HepG2 (cell line): ENCODE data around the gene WRAP73. TPM values are rescaled to one million over a fixed set of nuclear protein-coding genes. Genes with fewer than 3 reads are reported as not detected.

ENCODE experiments used
- ELF3 ChIP-seq: IDR thresholded peaks from 2 replicates; pipeline ENCODE4 v1.6.1; 2016; ENCODE audit warnings: missing genetic modification reagents, missing compliant biosample characterization
- NCOA1 ChIP-seq: sonication (generic); formaldehyde crosslinking; IDR thresholded peaks from 2 replicates; pipeline ENCODE4 v1.9.0; 2021; ENCODE audit warnings: missing genetic modification reagents
- NRL ChIP-seq: sonication (generic); formaldehyde crosslinking; IDR thresholded peaks from 2 replicates; pipeline ENCODE4 v1.5.0; 2020; ENCODE audit warnings: missing genetic modification reagents, mild to moderate bottlenecking, moderate library complexity, borderline replicate concordance
- TBP ChIP-seq: sonication (generic); formaldehyde crosslinking; IDR thresholded peaks from 2 replicates; pipeline ENCODE4 v1.5.0; 2020; ENCODE audit warnings: missing genetic modification reagents
- TRIM24 ChIP-seq: sonication (generic); formaldehyde crosslinking; IDR thresholded peaks from 2 replicates; pipeline ENCODE4 v1.8.0; 2022; ENCODE audit warnings: mild to moderate bottlenecking, missing genetic modification reagents
- YEATS2 ChIP-seq: sonication (generic); formaldehyde crosslinking; IDR thresholded peaks from 2 replicates; pipeline ENCODE4 v1.4.0; 2020; ENCODE audit warnings: missing genetic modification reagents, borderline replicate concordance
- ZHX2 ChIP-seq, 2 experiments: sonication (generic) in 1 of 2; formaldehyde crosslinking in 1 of 2; IDR thresholded peaks; 2 replicates each; pipeline versions ENCODE4 v1.6.1 to v1.9.0; 2014 to 2022; ENCODE audit warnings: antibody characterized with exemption in 1 of 2, borderline replicate concordance in 1 of 2, inconsistent platforms in 1 of 2, low read depth in 1 of 2, missing genetic modification reagents in 1 of 2
- ZNF101 ChIP-seq: sonication (generic); formaldehyde crosslinking; IDR thresholded peaks from 2 replicates; pipeline ENCODE4 v1.4.0; 2020; ENCODE audit warnings: mild to moderate bottlenecking, low read depth, missing genetic modification reagents, borderline replicate concordance
- ZNF280D ChIP-seq: sonication (generic); formaldehyde crosslinking; IDR thresholded peaks from 2 replicates; pipeline ENCODE4 v1.5.1; 2020; ENCODE audit warnings: mild to moderate bottlenecking, missing genetic modification reagents
- ZNF367 ChIP-seq: sonication (generic); formaldehyde crosslinking; IDR thresholded peaks from 2 replicates; pipeline ENCODE4 v1.4.0; 2020; ENCODE audit warnings: missing genetic modification reagents, borderline replicate concordance
- ZNF691 ChIP-seq: sonication (generic); formaldehyde crosslinking; IDR thresholded peaks from 2 replicates; pipeline ENCODE4 v1.4.0; 2020; ENCODE audit warnings: missing genetic modification reagents, low read depth, mild to moderate bottlenecking, borderline replicate concordance
- ZNF766 ChIP-seq: sonication (generic); formaldehyde crosslinking; IDR thresholded peaks from 2 replicates; pipeline ENCODE4 v1.5.0; 2020; ENCODE audit warnings: missing genetic modification reagents, borderline replicate concordance
- ZSCAN21 ChIP-seq: sonication (generic); formaldehyde crosslinking; IDR thresholded peaks from 2 replicates; pipeline ENCODE4 v1.8.0; 2022; ENCODE audit warnings: mild to moderate bottlenecking, missing genetic modification reagents, moderate library complexity, borderline replicate concordance
- polyA plus RNA-seq, 8 experiments: library from polyadenylated mRNA; depleted of rRNA in 3 of 8; stranded (reverse) in 7 of 8; unstranded in 1 of 8; fragments of >200 nt; fragmentation: Illumina TruSeq in 4 of 8; extraction: Trizol in 4 of 8; gene quantifications; 2 replicates each; pipeline versions ENCODE4 v1.2.1 to v1.2.3, GENCODE V29; 2011 to 2016; ENCODE audit warnings: low read depth in 4 of 8, missing spikeins in 1 of 8, mixed read lengths in 1 of 8; ENCODE audit not compliant: insufficient read depth in 1 of 8
- total RNA-seq, 5 experiments: library from RNA; depleted of rRNA; stranded (reverse); fragments of >200 nt; fragmentation: Illumina TruSeq; extraction: Trizol; gene quantifications; 2 replicates each; pipeline ENCODE4 v1.2.3, GENCODE V29; 2016; ENCODE audit warnings: low read depth in 1 of 5

WRAP73 gene
- total and polyA plus RNA-seq, 2 of the 13 experiments (the other 11 are each of a cell fraction or from before 2014, with no cell fraction given), result 18.1 to 40.4 TPM

GRCh38 chr1:3625151-3625907 is 24.6 kb downstream of the WRAP73 start (continued):
- TF ChIP-seq ZSCAN21, result peak; percentile 62
- TF ChIP-seq ELF3, result no peak
- TF ChIP-seq ZNF280D, result no peak
- no peak for TF ChIP-seq ZNF367 (CRISPR knock-in tag)
- TF ChIP-seq YEATS2 (CRISPR knock-in tag), result no peak
- TF ChIP-seq NCOA1 (CRISPR knock-in tag), result no peak
- no peak for TF ChIP-seq TRIM24 (CRISPR knock-in tag)
- TF ChIP-seq TBP (CRISPR knock-in tag), result no peak
- TF ChIP-seq ZNF766 (CRISPR knock-in tag), result no peak
- TF ChIP-seq ZNF101 (CRISPR knock-in tag), result no peak
- TF ChIP-seq ZNF691 (CRISPR knock-in tag), result peak; percentile 84; the same call in 1 of the 2 replicates
- TF ChIP-seq ZHX2 (IDR thresholded peaks at IDR 0.05; ENCODE audit: low read depth), result no peak
- no peak for TF ChIP-seq ZHX2 (CRISPR knock-in tag; IDR thresholded peaks at IDR 0.05; ENCODE audit: borderline replicate concordance)
- peak; percentile 91 for TF ChIP-seq NRL (CRISPR knock-in tag)
